Neural cell (in vitro differentiated cells): ENCODE data around the gene DBX2. TPM values are rescaled to one million over a fixed set of nuclear protein-coding genes. Genes with fewer than 3 reads are reported as not detected.

Experiments used
- polyA plus RNA-seq: library from polyadenylated mRNA; depleted of rRNA; stranded (reverse); fragments of >200 nt; gene quantifications from 2 replicates; pipeline ENCODE4 v1.2.3, GENCODE V29; 2014

Gene DBX2
- polyA plus RNA-seq, 1 donor from 2014 or later = 0.07 TPM

Other genes with a start within 250 kb of the DBX2 start
- gene NELL2, start 174.8 kb downstream of the DBX2 start, polyA plus RNA-seq = 41.8 and 46.8 TPM in 2 replicates
- gene ANO6, start 165.0 kb upstream of the DBX2 start, polyA plus RNA-seq = 7.5 and 9.0 TPM in 2 replicates